Neuron (in vitro differentiated cells): Measurements from ENCODE around the gene FAM107A.

Experiments used
- H2AFZ ChIP-seq: one replicate; pipeline ENCODE4 v1.6.1; 2013; ENCODE audit warnings: low read depth, mild to moderate bottlenecking, inconsistent platforms, low read length, moderate library complexity
- H3K27me3 ChIP-seq: one replicate; pipeline ENCODE4 v1.6.1; 2013; ENCODE audit warnings: low read length; ENCODE audit not compliant: insufficient read depth
- H3K36me3 ChIP-seq: one replicate; pipeline ENCODE4 v1.6.1; 2013; ENCODE audit warnings: low read length; ENCODE audit not compliant: insufficient read depth
- H3K4me1 ChIP-seq: one replicate; pipeline ENCODE4 v1.6.1; 2013; ENCODE audit warnings: low read length; ENCODE audit not compliant: insufficient read depth
- H3K4me3 ChIP-seq: 2 replicates; pipeline ENCODE4 v1.5.1; 2013; ENCODE audit warnings: mild to moderate bottlenecking, low read length, moderate library complexity
- H3K9me3 ChIP-seq: one replicate; pipeline ENCODE4 v1.6.1; 2013; ENCODE audit warnings: low read length

Gene FAM107A

DNA sequence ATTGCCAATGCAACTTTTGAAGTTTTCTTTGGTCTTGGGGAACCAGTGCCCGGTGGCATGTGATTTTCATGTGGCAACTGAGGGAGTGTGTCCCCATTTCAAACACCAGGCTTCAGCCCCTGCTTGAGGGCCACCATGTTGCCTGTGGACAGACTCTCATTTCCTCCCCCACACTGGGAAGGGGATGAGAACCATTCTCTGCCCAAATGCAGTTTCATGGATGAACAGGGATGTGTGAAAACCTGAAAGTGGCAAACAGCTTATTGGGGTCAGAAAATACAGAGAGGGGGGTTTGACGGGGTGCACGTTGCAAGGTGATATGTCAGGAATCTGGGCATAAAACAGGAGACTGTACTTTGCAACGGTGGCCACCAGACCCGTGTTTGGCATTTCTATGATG is 6.3 kb downstream of the FAM107A start:
- no peaks in the 10 kb centered on the region for H3K36me3 ChIP-seq
- H3K9me3 ChIP-seq, result peaks cover 4% of the 10 kb centered on the region
- peaks cover 4% of the 10 kb centered on the region for H3K4me1 ChIP-seq
- H2AFZ ChIP-seq, result no peak overlapping the region
- H3K4me3 ChIP-seq, result no peak overlapping the region
- H3K27me3 ChIP-seq, result no peaks in the 10 kb centered on the region

DNA sequence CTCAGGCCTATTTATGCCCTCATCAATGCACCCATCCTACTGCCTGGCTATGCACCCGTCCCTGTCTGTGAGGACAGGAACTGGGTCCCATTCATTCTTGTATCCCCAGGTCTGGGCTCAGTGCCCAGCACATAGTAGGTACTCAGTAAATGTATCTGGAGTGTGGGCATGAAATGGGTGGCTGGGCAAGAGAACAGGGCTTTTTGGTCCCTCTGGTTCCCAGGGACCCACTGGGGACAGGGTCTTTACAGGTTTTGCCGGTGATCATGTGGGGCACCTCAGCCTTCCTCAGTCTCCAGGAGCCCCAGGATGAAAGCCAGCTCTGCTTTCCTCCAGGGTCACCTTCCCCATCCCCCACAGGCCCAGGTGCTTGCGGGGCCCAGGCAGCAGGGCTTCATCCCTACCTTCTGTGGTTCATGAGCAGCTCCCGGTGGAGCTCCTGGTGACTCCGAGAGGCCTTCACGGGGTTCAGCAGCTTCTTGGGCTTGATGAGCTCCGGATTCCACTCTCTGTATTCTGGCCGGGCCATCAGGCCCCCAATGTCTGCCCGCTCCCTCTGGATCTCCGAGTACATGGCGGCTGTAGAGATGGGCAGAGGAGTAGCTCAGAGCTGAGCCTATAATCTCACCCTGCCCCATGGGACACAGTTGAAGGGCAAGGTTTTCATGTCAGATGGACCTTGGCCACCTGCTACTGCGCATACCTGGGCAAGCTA is 7.7 kb downstream of the FAM107A start:
- H3K9me3 ChIP-seq, result peaks cover 4% of the 10 kb centered on the region
- H3K36me3 ChIP-seq, result no peaks in the 10 kb centered on the region
- H3K27me3 ChIP-seq, result no peaks in the 10 kb centered on the region
- H3K4me1 ChIP-seq, result peaks cover 7% of the 10 kb centered on the region
- H3K4me3 ChIP-seq, result no peak overlapping the region
- no peak overlapping the region for H2AFZ ChIP-seq

- no peaks in the 10 kb centered on the region for H3K27me3 ChIP-seq
- peaks cover 4% of the 10 kb centered on the region for H3K9me3 ChIP-seq
- H3K36me3 ChIP-seq, result no peaks in the 10 kb centered on the region
- H3K4me3 ChIP-seq, result no peak overlapping the region
- no peak overlapping the region for H2AFZ ChIP-seq
- H3K4me1 ChIP-seq, result peaks cover 7% of the 10 kb centered on the region
Observed at GRCh38 chr3:58568572-58569286, 8.5 kb downstream of the FAM107A start.

DNA sequence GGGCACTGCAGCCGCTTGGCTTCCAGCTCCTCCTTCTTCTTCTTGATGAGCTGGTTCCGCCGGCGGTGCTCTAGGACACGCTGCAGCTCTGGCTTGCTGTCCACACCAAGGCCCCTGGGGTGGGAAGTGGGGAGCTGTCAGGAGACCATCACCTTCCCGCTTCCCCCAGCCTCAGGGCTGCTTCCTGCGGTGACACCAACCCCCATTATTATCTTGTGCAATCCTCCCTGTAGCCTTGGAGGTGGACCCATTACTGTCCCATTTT is 10.0 kb downstream of the FAM107A start:
- H3K36me3 ChIP-seq, result no peaks in the 10 kb centered on the region
- no peak overlapping the region for H3K4me3 ChIP-seq

GRCh38 chr3:58566398-58567250 is 10.6 kb downstream of the FAM107A start:
- Histone ChIP-seq H3K36me3 (no peaks in the 10 kb centered on the region), H3K9me3 (no peaks in the 10 kb centered on the region), H3K4me1 (peaks cover 7% of the 10 kb centered on the region), H3K4me3 (no peak overlapping the region), H3K27me3 (no peaks in the 10 kb centered on the region), H2AFZ (no peak overlapping the region)

More for the DNA sequence above, 10.0 kb downstream of the FAM107A start:
- H3K27me3 ChIP-seq, result no peaks in the 10 kb centered on the region
- no peak overlapping the region for H2AFZ ChIP-seq
- peaks cover 2% of the 10 kb centered on the region for H3K9me3 ChIP-seq
- peaks cover 7% of the 10 kb centered on the region for H3K4me1 ChIP-seq

DNA sequence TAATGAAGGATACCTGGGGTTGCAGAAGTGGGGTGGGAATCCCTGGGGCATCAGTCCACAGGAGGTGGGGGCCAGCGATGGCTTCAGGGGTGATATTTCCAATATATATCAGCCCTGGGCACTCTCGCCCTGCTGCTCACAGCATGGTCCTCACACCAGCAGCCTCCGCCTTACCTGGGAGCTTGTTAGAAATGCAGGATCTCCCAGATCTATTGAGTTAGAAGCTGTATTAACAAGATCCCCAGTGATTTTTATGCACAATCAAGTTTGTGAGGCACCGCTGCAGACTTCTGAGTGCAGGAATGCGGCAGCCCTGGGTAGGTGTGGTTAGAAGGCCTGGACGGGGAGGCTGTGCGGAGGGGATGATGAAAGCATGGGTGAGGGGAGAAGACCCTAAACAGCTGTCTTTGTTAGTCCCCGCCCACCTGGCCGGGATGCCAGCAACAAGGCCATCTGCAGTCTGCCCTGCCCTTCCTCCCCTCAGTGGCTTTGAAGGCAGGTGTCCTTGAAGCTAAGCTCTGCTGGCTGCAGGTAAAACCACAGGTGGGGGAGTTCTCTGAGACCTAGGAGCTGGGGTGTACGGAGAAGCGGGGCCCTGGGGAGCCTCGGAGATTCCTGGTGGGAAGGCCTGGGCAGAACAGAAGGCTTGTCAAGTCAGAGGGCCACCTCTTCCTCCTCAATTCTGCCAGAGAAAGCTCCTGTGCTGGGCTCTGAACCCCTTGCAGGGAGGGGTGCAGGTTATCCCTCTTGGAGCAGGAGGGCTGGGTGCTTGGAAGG is 11.4 kb downstream of the FAM107A start:
- Histone ChIP-seq H3K36me3 (no peaks in the 10 kb centered on the region), H3K27me3 (no peaks in the 10 kb centered on the region), H3K4me1 (peaks cover 7% of the 10 kb centered on the region), H3K4me3 (no peak overlapping the region), H2AFZ (no peak overlapping the region), H3K9me3 (no peaks in the 10 kb centered on the region)

DNA sequence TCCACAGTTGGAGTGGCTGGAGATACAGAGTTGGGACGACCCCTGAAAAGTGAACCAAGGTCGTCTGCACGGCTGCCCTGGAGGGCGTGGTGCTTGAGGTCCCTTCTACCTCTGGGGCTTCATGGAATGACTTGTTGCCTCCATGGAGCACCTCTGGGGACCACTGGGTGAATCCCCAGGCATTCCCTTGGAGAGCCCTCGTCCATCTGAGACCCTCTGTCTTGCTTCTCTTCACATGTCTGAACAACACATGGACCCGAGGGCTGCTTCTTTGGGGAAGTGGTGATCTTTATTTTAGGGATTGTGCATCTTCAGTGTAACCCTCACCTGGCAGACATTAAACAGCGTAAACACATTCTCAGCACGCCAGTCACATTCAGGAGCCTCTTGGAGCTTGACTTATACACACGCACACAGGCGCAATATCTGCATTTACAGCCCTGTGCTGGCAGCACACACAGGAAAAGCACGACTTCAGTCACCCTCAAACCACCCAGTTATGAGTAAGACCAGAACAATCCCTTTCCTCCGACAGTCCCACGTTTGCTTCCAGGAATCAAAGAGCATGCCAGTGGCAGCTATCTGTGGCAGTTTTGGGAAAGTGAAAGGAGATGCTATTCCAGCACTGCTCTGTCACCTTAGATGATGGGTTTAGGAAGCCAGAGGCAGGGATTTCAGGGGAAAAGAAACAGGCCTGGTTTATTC is 12.6 kb downstream of the FAM107A start:
- Histone ChIP-seq H2AFZ (no peak overlapping the region), H3K4me1 (peaks cover 7% of the 10 kb centered on the region), H3K4me3 (no peak overlapping the region), H3K27me3 (no peaks in the 10 kb centered on the region), H3K36me3 (no peaks in the 10 kb centered on the region), H3K9me3 (no peaks in the 10 kb centered on the region)

DNA sequence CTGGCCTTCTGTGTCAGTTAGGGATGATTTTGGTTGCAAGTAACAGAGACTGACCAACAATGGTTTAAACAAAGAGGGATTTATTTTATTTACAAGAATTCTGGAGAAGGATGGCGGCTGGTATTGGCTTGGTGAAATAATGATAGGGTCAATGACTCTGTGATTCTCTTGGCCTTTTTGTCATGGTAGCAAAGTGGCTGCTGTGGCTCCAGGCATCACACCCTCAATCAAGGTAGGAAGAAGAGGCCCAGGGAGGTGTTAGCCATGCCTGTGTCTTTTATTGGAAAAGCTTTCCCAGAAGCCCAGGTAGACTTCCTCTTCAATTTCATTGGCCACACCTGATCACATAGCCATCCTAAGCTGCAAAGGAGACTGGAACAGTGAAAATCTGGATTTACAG is 13.1 kb downstream of the FAM107A start:
- H3K4me3 ChIP-seq, result no peak overlapping the region
- H2AFZ ChIP-seq, result no peak overlapping the region
- no peaks in the 10 kb centered on the region for H3K27me3 ChIP-seq
- no peaks in the 10 kb centered on the region for H3K36me3 ChIP-seq
- H3K4me1 ChIP-seq, result peaks cover 7% of the 10 kb centered on the region
- H3K9me3 ChIP-seq, result no peaks in the 10 kb centered on the region

DNA sequence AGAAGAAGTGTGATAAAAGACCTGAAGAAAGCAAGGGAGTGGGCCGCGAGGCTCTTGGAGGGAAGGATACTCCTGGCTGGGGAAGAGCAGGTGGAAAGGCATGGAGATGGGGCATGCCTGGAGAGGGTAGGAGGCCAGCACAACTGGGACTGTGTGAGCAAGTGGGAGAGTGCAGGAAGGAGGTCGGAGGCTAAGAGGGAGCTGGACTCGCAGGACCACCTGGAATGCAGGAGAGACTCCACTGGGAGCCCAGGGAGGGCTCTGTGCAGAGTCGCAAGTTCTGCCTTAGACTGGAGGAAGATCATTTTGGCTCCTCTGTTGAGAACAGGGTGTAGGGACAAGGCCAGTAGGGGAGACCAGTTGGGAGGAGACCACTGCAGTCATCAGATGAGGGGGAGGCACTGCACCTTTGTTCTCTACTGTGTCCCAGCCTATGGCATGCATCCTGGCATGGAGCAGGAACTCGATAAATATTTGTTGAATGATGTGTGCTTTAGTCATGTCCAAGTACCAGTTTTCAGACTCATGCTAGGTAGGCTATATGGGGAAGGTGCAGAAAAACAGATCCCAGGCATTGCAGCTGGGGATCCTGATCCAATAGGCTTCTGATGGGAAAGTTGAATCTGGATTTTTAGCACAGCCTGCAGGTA is 13.7 kb downstream of the FAM107A start:
- Histone ChIP-seq H3K4me3 (no peak overlapping the region), H3K27me3 (no peaks in the 10 kb centered on the region), H3K4me1 (peaks cover 7% of the 10 kb centered on the region), H3K36me3 (no peaks in the 10 kb centered on the region), H2AFZ (no peak overlapping the region), H3K9me3 (no peaks in the 10 kb centered on the region)

DNA sequence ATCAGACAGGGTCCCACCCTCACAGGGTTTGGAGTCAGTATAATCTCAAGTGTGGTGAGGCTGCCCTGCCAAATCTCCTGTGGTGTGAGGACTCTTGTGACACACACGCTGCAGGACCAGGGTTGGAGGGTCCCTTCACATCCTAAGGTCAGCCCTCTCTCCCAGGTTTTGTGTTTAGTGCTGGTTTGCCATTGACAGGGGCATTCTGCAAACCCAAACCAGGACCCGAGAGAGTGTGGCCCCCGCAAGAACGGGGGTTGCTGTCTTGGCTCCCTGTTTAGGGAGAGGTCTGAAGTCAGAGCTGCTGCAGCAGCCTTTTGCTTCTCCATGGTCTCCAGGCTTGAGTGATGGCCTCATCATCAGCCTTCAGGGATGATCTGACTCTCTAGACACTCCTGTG is 14.7 kb downstream of the FAM107A start:
- no peaks in the 10 kb centered on the region for H3K9me3 ChIP-seq
- no peaks in the 10 kb centered on the region for H3K27me3 ChIP-seq
- H3K4me3 ChIP-seq, result no peak overlapping the region
- peaks cover 7% of the 10 kb centered on the region for H3K4me1 ChIP-seq
- H3K36me3 ChIP-seq, result no peaks in the 10 kb centered on the region
- no peak overlapping the region for H2AFZ ChIP-seq

- Histone ChIP-seq H3K4me3 (no peak overlapping the region), H3K9me3 (no peaks in the 10 kb centered on the region), H3K36me3 (no peaks in the 10 kb centered on the region), H2AFZ (no peak overlapping the region), H3K4me1 (peaks cover 3% of the 10 kb centered on the region), H3K27me3 (no peaks in the 10 kb centered on the region)
Observed at GRCh38 chr3:58560771-58561311, 16.4 kb downstream of the FAM107A start.

- H3K27me3 ChIP-seq, result no peaks in the 10 kb centered on the region
Observed at GRCh38 chr3:58559586-58559985, 17.6 kb downstream of the FAM107A start.

More at GRCh38 chr3:58559586-58559985, 17.6 kb downstream of the FAM107A start:
- no peaks in the 10 kb centered on the region for H3K4me1 ChIP-seq
- no peaks in the 10 kb centered on the region for H3K9me3 ChIP-seq
- H2AFZ ChIP-seq, result no peak overlapping the region
- no peaks in the 10 kb centered on the region for H3K36me3 ChIP-seq
- no peak overlapping the region for H3K4me3 ChIP-seq
